ENCODE results near the gene FAM168A.
A peak's percentile ranks its signal among the peaks of the same experiment; 100 is the strongest.
"Not testable (repeated sequence)": the region's sequence is repeated elsewhere in the genome, so short reads cannot be mapped to it uniquely, and the experiment has no call there.

FAM168A gene

DNA sequence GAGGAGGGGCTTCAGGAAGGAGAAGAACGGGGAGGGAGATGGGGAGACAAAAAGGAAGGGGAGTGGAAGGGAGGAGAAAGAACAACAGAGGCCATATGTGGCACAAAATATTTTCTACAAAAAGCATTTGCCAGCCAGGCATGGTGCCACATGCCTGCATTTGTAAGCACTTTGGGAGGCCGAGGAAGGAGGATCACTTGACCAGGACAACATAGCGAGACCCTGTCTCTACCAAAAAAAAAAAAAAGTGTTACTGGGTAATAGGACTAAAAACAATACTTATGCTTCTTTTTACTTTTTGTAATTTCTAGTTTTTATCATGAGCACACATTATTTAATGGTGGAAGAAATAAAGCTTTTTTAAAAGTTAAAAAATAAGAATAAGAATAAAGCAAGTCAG is 5.3 kb downstream of the FAM168A start:
- DNase-seq, result no peak

DNA sequence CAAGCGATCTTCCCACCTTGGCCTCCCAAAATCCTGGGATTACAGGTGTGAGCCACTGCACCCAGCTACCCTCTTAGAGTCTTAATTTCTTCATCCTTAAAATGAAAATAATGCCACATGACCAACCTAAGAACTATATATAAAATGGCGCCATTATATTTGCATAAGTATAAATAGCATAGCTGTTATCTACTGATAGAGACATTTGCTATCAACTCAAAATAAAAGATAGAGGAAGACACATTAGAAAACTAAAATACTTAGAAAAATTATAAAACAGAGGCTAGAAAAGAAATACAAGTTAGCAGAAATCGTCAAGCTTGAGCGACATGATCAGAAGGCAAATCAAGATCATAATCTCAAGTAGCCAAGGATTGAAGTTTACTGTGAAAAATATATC is 6.2 kb downstream of the FAM168A start:
- DNase-seq, result no peak

DNA sequence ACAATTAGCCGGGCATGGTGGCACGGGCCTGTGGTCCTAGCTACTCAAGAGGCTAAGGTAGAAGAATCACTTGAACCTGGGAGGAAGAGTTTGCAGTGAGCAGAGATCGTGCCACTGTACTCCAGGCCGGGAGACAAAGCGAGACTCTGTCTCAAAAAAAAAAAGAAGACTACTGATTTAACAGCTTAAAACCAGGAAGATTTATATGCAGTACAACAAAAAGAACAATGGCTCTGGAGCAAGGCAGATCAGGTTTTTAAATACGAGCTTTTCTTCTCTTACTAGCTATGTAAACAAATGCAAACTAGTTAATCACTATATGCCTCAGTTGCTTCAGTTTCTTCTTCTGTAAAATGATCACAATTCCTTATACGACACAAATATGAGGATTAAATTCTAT is 6.9 kb downstream of the FAM168A start:
- DNase-seq, result no peak

DNA sequence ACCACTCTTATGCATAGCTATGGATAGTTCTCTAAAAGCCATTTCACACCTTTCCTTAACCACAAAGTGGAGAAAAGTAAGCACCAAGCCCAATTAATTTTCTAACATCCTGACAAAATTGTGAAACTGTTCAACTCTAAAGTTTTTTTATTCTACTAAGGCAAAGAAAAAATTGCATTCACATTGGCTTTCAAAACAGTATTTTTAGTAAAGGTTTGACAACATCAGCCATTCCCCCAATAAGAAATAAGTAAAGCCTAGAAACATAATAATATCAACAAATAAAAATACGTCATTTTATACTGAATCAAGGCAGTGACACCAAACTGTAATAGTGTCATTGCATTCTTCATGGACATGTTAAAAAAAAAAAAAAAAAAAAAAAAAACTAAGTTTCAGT is 11.1 kb downstream of the FAM168A start:
- DNase-seq, result no peak

DNA sequence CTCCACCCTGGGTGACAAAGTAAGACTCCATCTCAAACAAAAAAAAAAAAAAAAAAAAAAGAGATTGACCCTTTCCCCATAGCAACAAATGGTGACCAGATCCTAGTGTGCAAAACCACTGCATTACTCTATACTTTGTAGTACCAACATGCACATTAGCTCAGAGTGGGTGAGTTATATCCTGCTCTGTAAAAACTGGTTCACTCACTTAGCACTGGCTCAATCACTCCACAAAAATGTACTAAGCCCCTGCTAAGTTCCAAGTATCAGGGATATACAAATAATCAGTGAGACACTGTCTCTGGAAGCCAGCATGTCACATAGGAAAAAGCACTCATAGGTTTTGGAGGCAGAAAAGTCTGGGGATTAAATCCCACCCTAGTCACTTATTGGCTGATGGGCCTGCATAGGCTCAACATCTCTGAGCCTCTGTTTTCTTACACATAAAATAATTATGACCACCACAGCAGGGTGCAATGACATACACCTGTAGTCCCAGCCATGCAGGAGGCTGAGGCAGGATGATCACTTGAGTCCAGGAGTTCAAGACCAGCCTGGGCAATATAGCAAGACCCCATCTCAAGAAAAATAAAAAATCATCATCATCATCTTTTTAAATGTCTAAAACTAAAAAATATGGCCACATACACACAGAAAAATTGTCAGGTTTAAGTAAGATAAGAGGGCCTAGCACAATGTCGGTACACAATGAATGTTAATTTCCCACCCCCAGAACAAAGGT is 11.9 kb downstream of the FAM168A start:
- DNase-seq, result no peak

DNA sequence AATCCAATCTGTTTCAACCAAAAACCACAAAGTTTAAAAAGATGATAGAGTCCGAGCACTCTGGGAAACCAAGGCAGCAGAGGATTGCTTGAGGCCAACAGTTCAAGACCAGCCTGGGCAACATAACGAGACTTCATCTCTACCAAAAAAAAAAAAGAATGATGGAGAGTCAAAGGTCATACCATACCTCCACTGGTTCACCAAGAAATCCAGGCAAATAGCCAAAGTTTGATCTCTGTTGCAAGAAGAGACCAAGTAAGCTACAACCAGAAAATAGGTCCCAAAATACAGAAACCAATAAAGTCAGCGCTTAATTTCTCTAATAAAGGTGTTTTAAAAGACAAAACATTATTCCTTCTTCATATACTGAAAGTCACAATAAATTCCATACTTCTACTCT is 13.1 kb downstream of the FAM168A start:
- no peak for DNase-seq

DNA sequence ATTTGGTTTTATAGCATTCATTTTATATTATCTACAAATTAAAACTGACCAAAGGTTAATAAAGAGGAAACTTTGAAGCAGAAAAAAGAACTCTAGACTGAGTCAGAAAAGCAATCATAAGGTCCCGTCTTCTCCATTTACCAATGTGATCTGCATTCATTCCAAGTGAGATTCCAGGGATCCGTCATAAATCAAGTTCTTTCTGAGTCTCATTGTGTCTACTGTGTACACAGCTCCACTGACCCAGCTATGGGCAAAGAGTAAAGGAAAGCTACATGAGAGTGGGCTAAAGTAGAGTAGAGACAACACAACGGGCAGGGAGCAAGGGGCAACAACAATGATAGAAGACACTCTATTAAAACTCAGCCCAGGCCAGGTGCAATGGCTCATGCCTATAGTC is 15.3 kb downstream of the FAM168A start:
- no peak for DNase-seq

DNA sequence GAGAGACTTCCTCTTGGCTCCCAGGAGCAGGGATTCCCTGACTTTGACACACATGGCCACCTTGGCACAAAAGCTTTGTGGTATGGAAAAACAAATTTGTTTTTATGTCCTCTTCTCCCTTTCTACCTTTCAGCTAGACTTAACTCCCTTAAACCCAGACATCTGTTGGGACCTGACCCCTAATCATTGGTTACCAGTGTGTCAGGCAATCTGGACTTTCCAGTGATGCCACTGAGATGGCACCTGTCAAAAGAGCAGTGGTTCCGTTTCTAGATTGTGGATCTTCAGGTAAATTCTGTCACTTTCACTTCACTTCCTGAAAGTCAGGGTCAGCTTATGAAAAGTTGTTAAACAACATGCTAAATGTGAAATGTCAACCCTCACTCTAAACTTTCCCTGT is 17.2 kb downstream of the FAM168A start:
- DNase-seq, result not testable (repeated sequence)

DNA sequence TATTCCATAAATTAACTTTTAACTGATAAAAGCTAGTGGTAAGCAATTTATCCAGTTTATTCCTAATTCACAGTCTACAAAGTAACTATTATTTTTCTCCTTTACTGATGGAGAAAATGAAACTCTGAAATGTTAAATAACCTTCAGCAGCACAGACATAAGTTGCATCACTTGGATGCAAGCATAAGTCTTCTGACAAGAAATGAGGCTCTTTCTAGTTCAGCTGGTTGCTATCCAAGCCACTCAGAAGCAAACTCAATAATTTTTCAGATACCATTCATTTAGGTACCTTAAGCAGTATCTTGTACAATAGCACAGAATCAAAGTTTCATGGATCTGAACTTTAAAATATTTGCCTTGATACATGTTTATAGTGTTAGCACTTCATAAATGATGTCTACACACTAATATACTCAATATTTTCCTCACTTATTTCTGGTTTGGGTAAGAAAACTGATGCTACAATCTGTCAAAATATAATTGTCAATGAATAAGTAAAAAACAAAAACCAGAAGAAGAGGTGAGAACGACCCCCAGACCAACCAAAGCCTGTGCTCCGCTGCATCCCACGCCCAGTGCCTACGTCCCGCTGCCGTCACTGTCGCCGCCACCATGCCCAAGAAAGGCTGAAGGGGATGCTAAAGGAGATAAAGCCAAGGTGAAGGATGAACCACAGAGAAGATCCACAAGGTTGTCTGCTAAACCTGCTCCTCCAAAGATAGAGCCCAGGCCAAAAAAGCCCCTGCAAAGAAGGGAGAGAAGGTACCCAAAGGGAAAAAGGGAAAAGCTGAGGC is 18.1 kb downstream of the FAM168A start:
- no peak for DNase-seq

DNA sequence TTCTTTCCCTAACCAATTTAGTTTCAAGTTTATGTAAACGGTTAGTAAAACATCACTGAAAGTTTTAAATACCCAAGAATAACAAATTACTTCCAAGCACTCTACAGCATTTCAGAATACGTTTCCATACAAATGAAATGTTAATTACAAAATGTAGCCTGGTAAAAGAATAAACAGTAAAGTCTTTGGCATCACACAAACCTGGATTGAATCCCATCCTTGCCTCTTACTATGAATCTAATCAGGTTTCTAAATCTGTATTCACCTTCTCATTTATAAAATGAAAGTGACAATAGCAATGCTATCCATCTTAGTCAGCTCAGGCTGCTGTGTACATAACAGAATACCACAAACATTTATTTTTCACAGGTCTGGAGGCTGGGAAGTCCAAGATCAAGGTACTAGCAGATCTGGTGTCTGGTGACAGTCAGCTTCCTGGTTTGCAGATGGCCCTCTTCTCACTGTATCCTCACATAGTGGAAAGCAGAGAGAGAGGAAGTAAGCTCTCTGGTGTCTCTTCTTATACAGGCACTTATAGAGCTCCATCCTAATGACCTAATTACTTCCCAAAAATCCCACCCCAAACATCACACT is 19.2 kb downstream of the FAM168A start:
- DNase-seq, result no peak

DNA sequence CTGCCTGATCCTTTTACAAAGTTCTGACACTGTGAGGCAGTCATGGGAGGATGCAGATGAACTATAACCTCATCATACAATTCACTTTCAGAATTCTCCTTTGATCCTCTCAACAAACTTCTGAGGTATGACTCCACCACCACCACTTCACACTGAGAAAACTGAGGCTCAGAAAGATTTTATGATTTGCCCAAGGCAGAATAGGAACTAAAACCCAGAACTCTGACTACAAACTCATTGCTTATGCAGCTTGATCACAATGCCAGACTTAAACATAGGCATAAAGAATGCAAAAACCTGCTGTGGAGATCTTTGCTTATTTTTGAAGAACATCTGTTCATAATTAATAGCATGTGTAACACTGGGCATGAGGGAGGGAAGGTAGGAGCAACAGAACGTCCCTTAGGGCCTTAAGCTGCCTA is 20.4 kb downstream of the FAM168A start:
- no peak for DNase-seq

DNA sequence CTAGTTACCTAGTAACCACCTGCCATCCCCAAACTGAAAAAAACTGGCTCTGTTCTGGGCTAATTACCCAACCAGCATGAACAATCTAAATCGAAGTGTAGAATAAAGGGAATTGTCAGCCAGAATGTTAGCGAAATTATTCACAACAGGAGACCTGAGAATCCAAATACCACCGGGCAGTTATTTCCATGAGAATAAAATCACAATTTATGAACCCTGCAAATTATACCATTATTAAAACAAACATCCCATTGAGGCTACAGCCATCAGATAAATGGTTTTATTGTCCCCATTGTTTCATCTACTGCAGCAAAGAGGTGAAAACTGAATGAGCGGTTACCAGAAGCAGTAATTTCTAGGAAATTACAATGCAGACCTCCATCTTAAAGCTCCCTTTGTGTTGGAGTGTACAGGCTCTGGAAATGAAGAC is 21.7 kb downstream of the FAM168A start:
- DNase-seq, result peak; percentile 42

DNA sequence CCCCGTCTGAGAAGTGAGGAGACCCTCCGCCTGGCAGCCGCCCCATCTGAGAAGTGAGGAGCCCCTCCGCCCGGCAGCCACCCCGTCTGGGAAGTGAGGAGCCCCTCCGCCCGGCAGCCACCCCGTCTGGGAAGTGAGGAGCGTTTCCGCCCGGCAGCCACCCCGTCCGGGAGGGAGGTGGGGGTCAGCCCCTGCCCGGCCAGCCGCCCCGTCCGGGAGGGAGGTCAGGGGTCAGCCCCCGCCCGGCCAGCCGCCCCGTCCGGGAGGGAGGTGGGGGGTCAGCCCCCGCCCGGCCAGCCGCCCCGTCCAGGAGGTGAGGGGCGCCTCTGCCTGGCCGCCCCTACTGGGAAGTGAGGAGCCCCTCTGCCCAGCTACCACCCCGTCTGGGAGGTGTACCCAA is 25.9 kb downstream of the FAM168A start:
- not testable (repeated sequence) for DNase-seq

DNA sequence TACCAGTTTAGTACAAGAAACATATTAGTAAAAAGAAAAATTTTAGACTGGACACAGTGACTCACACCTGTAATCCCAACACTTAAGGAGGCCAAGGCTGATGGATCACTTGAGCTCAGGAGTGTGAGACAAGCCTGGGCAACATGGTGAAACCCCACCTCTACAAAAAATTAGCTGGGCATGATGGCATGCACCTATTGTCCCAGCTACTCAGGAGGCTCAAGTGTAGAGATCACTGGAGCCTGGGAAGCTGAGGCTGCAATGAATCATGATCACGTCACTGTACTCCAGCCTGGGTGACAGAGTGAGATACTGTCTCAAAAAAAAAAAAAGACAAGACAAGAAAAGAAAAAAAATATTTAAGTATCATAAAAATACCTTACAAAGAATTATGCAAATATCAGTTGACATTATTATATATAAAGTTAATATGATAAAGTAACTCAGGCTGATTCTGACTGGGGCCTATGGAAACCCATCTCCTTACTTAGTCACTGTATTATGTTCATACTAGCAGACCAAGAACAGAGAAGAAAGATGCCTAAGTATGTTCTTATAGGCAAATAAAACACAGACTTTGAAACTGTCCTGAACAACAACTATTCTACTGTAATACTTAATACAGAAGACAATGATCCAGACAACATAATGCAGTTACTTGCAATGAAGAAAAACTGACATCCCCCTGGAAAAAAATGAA is 27.3 kb downstream of the FAM168A start:
- no peak for DNase-seq

DNA sequence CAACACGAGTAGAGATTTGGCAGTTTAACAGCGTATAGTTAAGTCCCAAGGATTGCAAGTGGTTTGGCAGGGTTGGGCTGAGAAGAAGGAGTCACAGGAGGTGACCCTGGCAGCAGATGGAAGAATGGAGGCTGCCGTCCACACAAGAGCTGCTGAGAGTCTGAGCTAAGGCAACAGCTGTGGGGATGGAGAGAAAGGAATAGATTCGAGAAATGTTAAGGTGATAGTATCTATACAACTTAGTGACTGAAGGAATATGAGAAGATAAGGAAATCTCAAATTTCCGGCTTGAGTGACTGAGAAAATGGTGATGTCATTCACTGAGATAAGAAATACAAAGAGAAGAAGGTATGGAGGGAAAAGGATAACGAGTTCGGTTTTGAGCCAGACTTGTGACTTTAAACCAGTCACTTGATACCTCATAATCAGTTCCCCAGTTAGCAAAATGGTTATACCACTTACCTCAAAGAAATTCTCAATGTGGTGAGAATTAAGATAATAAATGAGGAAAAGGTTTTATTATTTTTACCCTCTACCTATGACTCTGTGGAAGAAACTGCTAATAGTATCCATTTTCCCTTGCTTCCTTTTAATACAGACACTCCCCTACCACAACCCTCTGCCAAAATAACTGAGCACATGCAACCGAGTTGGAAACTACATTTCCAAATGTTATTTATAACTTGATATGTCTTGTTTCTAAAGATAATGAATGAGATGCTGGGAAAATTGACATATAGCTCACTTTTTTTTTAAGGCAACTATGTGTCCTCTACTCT is 30.7 kb downstream of the FAM168A start:
- DNase-seq, result no peak

DNA sequence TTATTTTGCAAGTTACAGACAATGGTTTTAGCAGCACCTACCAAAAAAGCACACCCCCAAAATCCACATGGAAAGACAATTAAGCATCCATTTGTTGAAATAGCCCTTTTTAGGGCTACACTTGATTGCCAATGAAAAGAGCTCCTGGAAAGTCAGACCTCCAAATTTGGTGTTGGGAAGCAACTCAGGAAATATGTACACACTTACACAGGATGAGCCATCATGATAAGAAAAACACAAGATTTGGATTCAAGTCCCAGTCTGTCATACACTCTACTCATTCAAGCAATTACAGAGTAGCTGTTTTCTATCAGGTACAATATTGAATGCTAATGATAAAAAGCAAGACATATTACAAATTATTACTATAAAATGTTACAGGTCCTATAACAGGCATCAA is 31.5 kb downstream of the FAM168A start:
- DNase-seq, result no peak

DNA sequence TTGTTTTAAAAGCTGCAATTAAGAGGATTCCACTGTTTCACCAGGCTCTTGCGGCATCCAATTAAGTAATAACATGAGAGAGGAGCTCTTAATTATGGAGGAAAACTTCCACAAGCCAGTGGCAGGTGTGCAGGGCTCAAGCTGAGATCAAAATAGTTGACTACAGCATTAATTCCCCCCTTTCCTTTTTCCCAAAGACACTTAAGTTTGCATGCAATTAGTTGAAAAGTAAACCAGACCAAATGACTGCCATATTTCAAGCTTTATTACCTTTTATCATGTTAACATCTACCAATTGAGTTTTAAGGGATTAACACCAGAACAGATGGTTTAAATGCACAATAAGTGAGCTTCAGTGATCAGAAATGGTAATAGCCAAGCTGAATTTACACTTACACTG is 32.1 kb downstream of the FAM168A start:
- DNase-seq, result no peak

DNA sequence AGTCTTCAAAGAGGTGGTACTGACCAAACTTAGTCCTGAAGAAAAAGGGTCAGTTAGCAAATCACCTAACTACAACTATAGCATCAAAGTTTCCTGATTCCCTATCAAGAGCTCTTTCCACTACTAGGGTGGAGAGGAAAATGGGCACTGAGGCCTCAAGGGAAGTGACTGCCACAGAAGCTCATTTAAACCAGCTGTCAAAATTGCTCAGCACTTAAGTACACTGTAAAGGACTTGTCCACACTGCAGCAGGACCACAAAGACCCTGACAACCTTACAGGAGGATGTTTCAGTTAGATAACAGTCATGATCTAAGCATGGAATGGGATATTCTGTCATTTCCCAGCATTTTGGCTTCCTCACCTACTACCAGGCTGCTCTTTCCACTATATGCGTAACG is 33.0 kb downstream of the FAM168A start:
- peak; percentile 39 for DNase-seq

DNA sequence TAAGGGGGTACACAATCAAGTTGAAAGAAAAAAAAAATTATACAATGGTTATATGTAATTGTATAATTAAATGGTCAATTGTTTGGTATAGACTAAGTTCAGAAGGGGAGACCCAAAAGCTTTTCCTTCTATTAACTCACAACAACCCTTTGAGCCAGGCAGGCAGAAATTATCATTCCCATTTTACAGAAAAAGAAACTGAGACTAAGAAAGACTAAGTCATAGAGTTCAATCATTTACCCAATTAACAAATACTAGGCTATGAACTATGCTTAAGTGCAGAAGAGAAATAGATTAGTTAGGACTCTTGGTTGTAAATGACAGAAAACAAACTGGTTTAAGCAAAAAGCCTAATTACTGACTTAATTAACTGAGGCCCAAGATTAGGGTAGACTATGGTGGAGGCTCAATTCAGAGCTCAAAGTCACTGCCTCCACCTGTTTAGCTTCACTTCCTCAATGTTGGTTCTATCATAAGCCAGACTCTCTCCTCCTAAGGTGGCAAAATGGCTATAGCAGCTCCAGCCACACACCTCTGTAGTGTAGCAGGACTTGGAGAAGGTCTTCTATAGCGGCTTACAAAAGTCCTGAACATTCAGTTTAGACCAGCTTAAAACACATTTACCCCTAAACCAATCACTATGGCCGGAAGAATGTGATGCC is 34.2 kb downstream of the FAM168A start:
- DNase-seq, result no peak

DNA sequence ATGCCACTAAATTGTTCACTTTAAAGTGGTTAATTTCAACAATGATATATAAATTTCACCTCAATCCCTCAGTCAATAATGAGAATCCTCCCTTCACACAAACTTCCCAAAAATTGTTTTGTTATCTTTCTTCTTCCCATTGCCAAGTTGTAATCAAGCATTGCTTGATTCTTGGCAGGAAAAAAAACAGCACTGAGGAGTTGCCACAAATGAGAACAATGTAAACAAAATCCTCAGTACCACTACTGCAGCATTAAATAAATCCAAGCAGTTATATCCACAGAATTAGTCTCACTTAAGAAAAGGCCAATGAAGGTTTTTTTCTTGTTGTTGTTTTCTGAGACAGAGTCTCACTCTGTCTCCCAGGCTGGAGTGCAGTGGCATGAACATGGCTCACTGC is 38.2 kb downstream of the FAM168A start:
- DNase-seq, result no peak

DNA sequence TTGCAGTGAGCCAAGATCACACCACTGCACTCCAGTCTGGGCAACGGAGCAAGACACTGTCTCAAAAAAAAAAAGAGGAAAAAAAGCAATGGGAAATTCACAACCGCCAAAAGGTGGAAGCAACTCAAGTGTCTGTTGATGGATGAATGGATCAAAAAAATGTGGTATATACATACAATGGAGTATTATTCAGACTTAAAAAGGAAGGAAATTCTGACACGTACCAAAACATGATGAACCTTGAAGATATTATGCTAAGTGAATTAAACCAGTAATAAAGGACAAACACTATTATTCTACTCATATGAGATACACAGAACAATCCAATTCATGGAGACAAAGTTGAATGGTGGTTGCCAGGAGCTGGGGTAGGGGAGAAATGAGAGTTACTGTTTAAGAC is 40.9 kb downstream of the FAM168A start:
- DNase-seq, result no peak

DNA sequence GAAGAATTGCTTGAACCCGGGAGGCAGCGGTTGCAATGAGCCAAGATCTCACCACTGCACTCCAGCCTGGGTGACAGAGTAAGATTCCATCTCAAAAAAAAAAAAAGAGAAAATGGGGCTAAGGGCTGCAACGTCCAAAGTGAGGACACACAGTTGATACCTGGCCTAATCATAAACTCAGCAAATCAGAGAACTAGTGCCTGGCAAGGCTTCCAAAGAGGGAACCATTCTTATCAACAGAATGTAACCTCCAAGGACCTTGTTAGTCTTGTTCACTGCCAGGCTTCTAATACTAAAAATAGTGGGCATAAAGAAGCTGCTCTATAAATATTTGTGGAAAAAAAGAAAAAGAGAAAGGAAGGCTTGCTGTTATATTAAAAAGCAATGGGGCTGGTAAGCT is 42.3 kb downstream of the FAM168A start:
- DNase-seq, result no peak
